HG03565 (cell line): Measurements from ENCODE around the gene APOA4.
A peak's percentile ranks its signal among the peaks of the same experiment; 100 is the strongest.

Experiments used
- ATAC-seq: cut with Tn5 transposase; IDR thresholded peaks from one replicate; pipeline ENCODE4 v1.9.1; 2021; ENCODE audit warnings: mild to moderate bottlenecking, moderate library complexity; ENCODE audit not compliant: unreplicated experiment

APOA4 gene

GRCh38 chr11:116782728-116783127 is 40.4 kb downstream of the APOA4 start:
- no peak for ATAC-seq

DNA sequence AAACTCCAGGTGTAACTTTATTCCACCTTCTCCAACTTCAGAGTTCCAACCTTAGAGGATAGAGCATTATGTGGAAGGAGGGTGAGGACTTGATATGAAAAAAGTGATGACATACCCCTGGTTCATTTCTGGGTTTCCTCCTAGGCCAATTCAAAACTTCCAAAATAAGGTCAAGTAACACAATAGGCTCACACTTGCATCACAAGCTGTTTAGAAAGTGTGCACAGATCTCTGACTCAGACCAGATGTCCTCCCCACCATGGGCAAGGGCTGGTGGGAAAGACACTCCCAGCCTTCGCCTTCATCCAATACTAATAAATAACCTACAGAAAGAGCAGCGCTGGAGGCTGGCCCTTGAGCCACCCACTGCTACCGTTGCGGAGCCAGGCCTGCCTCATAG is 44.5 kb downstream of the APOA4 start:
- ATAC-seq, result no peak

DNA sequence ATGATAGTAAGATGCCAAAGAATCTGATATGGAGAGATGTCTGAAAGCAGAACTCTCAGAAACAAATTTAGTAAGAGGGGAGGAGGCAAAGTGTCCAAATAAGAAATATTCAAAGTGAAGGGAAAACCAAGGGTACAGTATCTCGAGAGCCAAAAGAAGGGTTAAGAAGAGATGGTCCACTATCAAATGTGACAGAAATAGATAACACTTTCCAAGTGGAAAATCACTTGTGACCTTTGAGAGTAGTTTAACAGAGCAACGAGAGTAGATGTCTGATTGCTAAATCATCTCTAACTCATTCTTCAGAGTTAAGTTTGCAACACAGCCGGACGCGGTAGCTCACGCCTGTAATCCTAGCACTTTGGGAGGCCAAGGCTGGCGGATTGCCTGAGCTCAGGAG is 46.0 kb downstream of the APOA4 start:
- no peak for ATAC-seq

DNA sequence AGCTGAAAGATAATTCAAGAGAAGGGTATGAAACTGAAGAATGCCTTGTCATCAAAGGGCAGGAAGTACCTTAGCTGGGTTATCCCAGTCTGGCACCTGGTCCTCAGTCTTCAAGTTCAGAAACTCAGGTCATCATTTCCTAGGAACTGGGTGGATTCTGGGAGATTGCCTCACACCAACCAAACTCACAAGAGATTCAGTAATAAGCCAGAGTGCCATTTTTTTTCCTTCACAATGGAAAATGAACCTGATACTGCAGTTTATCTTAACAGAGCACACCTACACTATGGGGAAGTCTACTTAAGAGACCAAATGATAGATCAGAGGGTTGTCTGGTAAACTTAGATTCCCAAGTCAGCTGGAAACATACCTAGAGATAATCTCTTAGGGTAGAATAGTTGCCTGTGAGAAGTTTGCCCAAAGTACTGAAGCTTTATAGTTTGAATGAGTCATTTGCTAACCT is 46.6 kb downstream of the APOA4 start:
- ATAC-seq, result no peak

DNA sequence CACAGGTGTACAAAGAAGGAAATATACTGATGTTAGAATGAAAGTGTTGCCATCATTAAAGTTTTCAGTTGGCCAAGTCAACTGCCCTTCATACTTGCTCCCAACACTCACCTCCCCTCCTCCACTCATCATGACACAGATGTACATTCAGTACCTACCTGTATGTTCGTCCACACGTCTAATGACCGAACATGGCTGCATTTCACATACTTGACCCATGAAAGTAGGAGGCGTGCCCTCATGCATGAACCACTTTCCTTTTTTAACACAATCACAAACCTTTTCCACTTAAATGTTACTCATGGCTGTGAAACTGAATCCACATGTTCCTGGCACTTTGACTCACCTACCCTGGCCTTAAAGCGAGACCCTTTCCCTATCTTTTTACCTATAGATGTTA is 47.1 kb downstream of the APOA4 start:
- no peak for ATAC-seq

DNA sequence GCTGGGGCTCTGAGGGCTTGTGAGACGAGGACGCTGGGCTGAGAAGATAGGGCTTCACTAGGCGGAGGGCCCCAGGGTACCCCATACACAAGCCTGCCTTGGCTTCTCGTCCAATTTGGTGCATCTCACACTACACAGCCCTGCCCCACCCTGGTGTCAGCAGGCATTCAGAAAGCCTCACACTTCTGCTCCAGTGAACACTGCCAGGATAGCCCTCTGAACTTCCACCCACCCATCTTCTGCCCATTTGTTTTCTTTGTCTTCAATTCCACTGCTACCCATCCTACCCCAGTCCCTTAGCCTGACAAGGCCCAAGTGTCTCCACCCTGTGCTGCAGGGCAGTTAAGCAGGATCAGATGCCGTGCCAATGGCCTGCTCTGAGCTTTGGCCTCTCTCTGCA is 48.4 kb downstream of the APOA4 start:
- ATAC-seq, result no peak

DNA sequence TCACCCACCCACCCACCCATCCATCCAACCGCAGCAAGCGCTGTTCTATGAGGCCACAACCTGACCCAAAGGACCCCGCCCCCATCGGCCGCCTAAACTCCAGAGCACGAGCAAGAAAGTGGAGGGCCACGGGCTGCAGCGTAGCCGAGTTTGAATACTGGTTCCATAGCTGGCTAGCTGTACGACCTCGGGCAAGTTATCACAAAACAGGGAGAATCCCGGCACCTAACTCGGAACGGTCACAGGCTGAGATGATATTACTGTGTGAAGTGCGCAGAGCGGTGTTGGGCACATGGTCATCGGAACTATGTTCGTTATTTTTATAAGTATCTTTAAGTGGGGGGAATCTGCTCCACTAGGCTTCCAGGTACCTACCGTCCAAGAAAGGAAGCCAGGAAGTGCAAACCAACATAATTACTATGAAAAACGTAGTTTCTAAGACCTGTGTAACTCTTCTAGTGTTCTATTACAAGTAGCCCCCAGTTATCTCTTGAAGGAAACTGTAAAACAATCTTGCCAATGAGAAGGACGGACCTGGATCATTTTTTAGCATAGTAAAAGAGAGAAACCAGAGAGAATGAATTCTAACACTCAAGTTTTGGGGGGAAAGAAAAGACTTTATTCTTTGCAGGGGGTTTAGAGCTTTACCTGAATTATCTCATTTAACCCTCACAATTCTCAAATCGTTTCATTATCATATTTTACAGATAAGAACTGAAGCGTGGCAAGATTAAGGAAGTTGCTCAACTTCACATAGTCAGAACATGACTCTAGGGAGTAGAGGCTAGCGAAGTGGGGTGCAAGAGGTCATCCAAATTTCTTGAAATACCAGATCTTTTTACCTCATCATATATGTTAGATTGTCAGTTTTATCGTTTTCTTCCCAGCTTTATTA is 49.7 kb downstream of the APOA4 start:
- no peak for ATAC-seq

DNA sequence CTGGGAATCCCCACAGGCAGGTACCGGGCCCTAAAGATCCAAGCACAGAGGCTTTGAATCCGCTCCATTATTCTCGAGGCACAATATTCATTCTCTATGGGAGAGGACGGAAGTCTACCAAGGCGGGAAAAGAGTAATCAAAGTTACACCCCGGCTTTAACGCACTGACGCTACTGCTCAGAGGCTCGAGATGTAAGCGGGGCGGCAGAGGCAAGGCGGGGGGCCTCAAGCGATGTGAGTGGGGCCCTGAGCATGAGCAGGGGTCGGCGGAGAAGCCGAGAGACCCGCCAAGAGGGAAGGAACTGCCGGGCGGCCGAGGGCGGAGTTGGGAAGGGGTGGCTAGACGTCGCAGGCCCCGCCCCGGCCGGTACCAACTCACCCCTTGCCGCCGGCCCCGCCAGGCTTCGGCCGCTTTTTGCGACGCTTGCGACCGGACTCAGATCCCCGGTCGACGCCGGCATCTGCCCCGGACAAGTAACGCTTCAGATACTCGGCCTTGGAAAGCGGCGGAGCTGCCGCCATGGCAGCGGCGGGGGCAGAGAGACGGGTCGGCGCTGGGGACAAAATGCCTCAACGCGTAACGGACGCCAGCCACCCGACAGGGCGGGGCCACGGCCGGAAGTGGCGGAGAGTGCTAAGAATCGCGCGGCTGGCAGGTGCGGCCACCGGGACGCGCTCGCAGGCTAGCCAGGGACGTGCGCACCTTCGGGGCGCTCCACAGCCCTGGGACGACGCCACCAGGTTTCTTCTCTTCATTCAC is 50.5 kb downstream of the APOA4 start, which contains the start of gene BUD13:
TSS of gene BUD13 (minus strand) at position 545 of the 760 bp plus-strand sequence. CDS start at position 522, 23 bp downstream.
- ATAC-seq, result peak; percentile 81

DNA sequence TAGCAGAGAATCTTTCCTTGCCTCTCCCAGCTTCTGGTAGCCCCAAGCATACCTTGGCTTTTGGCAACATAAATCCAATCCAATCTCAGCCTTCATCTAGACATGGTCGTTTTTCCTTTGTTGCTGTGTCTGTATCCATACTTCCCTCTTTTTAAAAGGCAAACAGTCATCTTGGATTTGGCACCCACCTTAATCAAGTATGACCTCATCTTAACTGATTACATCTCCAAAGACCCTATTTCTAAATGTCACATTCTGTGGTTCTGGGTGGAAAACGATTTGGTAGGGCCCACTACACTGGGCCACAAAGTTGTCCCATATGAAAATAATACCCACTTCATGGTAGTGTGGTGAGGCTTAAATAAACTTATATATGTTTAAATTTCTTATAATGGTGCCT is 51.2 kb downstream of the APOA4 start:
- no peak for ATAC-seq
